ENCODE data around the gene NGEF. TPM values are rescaled to one million over a fixed set of nuclear protein-coding genes. Genes with fewer than 3 reads are reported as not detected.

Gene NGEF
- total RNA-seq, 4 donors from 2014 or later = 4.0 to 16.5 (median 6.2) TPM

GRCh38 chr2:233048569-233049193, 35.6 kb upstream of the NGEF start:
- DNase-seq = no peak
- no peaks in the 10 kb centered on the region for H3K9me3 ChIP-seq
- H3K4me1 ChIP-seq = peaks cover 16 to 56% (median 29%) of the 10 kb centered on the region in 3 donors
- 44 to 55% methylated on average over 10 of the region's 10 CpGs for WGBS, 2 donors
- no peak overlapping the region for H3K4me3 ChIP-seq
- intact Hi-C loops (cut with DNase I) = no loop called here
- TF ChIP-seq, protein P1, sequence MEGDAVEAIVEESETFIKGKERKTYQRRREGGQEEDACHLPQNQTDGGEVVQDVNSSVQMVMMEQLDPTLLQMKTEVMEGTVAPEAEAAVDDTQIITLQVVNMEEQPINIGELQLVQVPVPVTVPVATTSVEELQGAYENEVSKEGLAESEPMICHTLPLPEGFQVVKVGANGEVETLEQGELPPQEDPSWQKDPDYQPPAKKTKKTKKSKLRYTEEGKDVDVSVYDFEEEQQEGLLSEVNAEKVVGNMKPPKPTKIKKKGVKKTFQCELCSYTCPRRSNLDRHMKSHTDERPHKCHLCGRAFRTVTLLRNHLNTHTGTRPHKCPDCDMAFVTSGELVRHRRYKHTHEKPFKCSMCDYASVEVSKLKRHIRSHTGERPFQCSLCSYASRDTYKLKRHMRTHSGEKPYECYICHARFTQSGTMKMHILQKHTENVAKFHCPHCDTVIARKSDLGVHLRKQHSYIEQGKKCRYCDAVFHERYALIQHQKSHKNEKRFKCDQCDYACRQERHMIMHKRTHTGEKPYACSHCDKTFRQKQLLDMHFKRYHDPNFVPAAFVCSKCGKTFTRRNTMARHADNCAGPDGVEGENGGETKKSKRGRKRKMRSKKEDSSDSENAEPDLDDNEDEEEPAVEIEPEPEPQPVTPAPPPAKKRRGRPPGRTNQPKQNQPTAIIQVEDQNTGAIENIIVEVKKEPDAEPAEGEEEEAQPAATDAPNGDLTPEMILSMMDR (IDR thresholded peaks at IDR 0.05) = no peak
- TF ChIP-seq POLR2A (IDR thresholded peaks at IDR 0.05) = no peak
- peak overlapping the region in 3 of 4 donors; percentile 10 to 36 (median 32) for H3K27ac ChIP-seq
- H3K27me3 ChIP-seq = no peaks in the 10 kb centered on the region
- no peaks in the 10 kb centered on the region for H3K36me3 ChIP-seq

GRCh38 chr2:233047667-233048066, 34.6 kb upstream of the NGEF start:
- DNase-seq = no peak
- H3K4me3 ChIP-seq = no peak overlapping the region
- no peaks in the 10 kb centered on the region for H3K9me3 ChIP-seq
- no peak overlapping the region for H3K27ac ChIP-seq
- H3K36me3 ChIP-seq = no peaks in the 10 kb centered on the region
- peaks cover 16 to 54% (median 29%) of the 10 kb centered on the region in 3 donors for H3K4me1 ChIP-seq
- TF ChIP-seq, protein P1 (IDR thresholded peaks at IDR 0.05) = no peak
- TF ChIP-seq POLR2A (IDR thresholded peaks at IDR 0.05) = no peak
- 44 to 70% methylated on average over 7 to 9 of the region's 9 CpGs for WGBS, 2 donors
- peaks cover 0 to 2% (median 0%) of the 10 kb centered on the region in 4 donors for H3K27me3 ChIP-seq
- intact Hi-C loops (cut with DNase I) = no loop called here

- Histone ChIP-seq H3K27me3 (peaks cover 0 to 6% (median 0%) of the 10 kb centered on the region in 4 donors), H3K4me3 (no peak overlapping the region), H3K36me3 (no peaks in the 10 kb centered on the region), H3K27ac (no peak overlapping the region), H3K9me3 (no peaks in the 10 kb centered on the region), H3K4me1 (peaks cover 16 to 49% (median 26%) of the 10 kb centered on the region in 3 donors)
- DNase-seq = no peak
- WGBS, 2 donors = 100% methylated on average over 2 to 3 of the region's 3 CpGs
- intact Hi-C loops (cut with DNase I) = no loop called here
- no peak for TF ChIP-seq POLR2A (IDR thresholded peaks at IDR 0.05)
- TF ChIP-seq, protein P1 (IDR thresholded peaks at IDR 0.05) = no peak
Measured at GRCh38 chr2:233047206-233047605, 34.1 kb upstream of the NGEF start.

DNA sequence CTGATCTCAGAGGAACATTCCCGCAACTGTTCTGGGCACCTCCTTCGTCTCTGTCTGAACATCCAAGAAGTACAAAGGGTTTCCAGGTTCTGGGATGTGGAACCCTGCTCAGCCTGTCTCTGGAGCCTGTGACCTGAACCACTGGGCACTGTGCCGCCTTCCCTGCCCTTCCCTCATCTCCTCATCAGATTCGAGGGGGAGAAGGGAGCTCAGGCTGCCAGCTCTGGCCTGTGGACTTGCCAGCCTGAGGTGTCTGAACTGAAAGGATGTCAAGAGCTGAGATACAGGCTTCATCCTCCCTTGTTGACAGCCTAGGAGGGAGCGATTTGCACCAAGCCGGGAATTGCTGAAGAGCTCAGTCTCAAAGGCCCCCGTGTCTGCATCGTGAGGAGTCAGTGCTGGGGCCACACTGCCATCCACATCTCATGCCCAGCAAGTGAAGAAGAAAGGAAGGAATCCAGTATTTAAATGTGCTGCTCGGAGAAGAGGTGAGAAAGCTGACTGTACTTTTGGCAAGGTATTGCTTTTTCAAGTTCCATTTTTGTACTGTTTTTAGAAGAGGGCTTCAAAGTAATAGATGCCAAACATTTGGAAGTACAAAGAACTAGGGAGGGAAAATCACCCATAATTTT, 32.0 kb upstream of the NGEF start:
- H3K9me3 ChIP-seq = no peaks in the 10 kb centered on the region
- no peak overlapping the region for H3K4me3 ChIP-seq
- TF ChIP-seq POLR2A (IDR thresholded peaks at IDR 0.05) = no peak
- TF ChIP-seq, protein P1 (IDR thresholded peaks at IDR 0.05) = no peak
- H3K27me3 ChIP-seq = peaks cover 0 to 26% (median 0%) of the 10 kb centered on the region in 4 donors
- H3K27ac ChIP-seq = no peak overlapping the region
- H3K36me3 ChIP-seq = no peaks in the 10 kb centered on the region
- DNase-seq = no peak
- peaks cover 9 to 28% (median 13%) of the 10 kb centered on the region in 3 donors for H3K4me1 ChIP-seq
- intact Hi-C loops (cut with DNase I) = no loop called here
- 89 to 92% methylated on average over 7 to 9 of the region's 9 CpGs for WGBS, 2 donors

- WGBS, 2 donors = 86 to 91% methylated on average over 6 to 9 of the region's 9 CpGs
- H3K9me3 ChIP-seq = no peaks in the 10 kb centered on the region
- intact Hi-C loops (cut with DNase I) = no loop called here
- no peak for DNase-seq
- no peak overlapping the region for H3K4me3 ChIP-seq
- TF ChIP-seq, protein P1 (IDR thresholded peaks at IDR 0.05) = no peak
- no peak for TF ChIP-seq POLR2A (IDR thresholded peaks at IDR 0.05)
- H3K4me1 ChIP-seq = peaks cover 0 to 4% (median 0%) of the 10 kb centered on the region in 3 donors
- H3K36me3 ChIP-seq = no peaks in the 10 kb centered on the region
- H3K27me3 ChIP-seq = peaks cover 0 to 30% (median 0%) of the 10 kb centered on the region in 4 donors
- no peak overlapping the region for H3K27ac ChIP-seq
Measured at GRCh38 chr2:233042549-233042948, 29.5 kb upstream of the NGEF start.
